ENCODE measurements around the gene NUDC. TPM values are rescaled to one million over a fixed set of nuclear protein-coding genes. Genes with fewer than 3 reads are reported as not detected.

The NUDC gene
- polyA plus RNA-seq, 1 experiment, result 54.1 TPM

DNA sequence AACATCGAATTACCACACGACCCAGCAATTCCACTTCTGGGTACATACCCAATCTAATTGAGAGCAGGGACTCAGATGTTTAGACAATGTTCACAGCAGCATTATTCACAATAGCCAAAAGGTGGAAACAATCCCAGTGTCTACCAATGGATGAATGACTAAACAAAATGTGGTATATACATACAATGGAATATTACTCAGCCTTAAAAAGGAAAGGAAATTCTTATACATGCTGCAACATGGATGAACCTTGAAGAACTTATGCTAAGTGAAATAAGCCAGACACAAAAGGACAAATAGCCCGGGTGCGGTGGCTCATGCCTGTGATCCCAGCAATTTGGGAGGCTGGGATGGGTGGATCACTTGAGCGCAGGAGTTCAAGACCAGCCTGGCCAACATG is 31.8 kb downstream of the NUDC start:
- ChIA-PET POLR2A (no interaction called here), CTCF (no interaction called here)
- Histone ChIP-seq H3K4me3 (ENCODE audit: low read depth, low read length) (no peak overlapping the region), H3K9me3 (ENCODE audit: control insufficient read depth, insufficient read depth, low read length) (peaks cover 10% of the 10 kb centered on the region), H3K27me3 (ENCODE audit: control insufficient read depth, insufficient read depth, low read length) (peaks cover 2% of the 10 kb centered on the region), H3K27ac (ENCODE audit: low read depth, low read length) (no peak overlapping the region)
- DNase-seq (ENCODE audit: low read depth, low spot score), result no peak
- TF ChIP-seq, protein P1, sequence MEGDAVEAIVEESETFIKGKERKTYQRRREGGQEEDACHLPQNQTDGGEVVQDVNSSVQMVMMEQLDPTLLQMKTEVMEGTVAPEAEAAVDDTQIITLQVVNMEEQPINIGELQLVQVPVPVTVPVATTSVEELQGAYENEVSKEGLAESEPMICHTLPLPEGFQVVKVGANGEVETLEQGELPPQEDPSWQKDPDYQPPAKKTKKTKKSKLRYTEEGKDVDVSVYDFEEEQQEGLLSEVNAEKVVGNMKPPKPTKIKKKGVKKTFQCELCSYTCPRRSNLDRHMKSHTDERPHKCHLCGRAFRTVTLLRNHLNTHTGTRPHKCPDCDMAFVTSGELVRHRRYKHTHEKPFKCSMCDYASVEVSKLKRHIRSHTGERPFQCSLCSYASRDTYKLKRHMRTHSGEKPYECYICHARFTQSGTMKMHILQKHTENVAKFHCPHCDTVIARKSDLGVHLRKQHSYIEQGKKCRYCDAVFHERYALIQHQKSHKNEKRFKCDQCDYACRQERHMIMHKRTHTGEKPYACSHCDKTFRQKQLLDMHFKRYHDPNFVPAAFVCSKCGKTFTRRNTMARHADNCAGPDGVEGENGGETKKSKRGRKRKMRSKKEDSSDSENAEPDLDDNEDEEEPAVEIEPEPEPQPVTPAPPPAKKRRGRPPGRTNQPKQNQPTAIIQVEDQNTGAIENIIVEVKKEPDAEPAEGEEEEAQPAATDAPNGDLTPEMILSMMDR (IDR thresholded peaks at IDR 0.05; ENCODE audit: low read depth, low read length), result no peak

- POLR2A ChIA-PET, result no interaction called here
- Histone ChIP-seq H3K4me3 (ENCODE audit: low read depth, low read length) (no peak overlapping the region), H3K27ac (ENCODE audit: low read depth, low read length) (no peak overlapping the region), H3K9me3 (ENCODE audit: control insufficient read depth, insufficient read depth, low read length) (peaks cover 10% of the 10 kb centered on the region), H3K27me3 (ENCODE audit: control insufficient read depth, insufficient read depth, low read length) (peaks cover 13% of the 10 kb centered on the region)
- TF ChIP-seq, protein P1 (IDR thresholded peaks at IDR 0.05; ENCODE audit: low read depth, low read length), result no peak
- no peak for DNase-seq (ENCODE audit: low read depth, low spot score)
- CTCF ChIA-PET, result no interaction called here
These were observed 34.8 kb downstream of the NUDC start for GRCh38 chr1:26956321-26956720.

DNA sequence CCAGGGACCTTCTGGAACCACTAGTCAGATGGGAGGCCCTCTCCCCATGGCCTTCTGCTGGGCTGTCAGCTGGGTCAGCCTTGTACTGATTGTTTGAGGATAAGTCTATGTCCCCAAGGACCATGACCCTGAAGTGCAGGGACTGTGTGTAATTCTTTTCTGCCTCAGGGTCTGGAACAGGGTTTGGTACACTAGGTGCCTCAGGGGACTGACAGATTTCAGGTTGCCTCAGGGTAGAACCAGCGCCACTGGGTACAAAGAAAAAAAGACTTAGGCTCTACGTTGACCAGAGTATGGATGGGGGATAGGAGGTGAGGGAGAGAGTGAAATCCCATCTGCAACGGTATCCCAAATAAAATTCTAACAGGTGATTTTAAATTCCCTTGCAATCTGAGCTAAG is 35.8 kb downstream of the NUDC start:
- Histone ChIP-seq H3K27me3 (ENCODE audit: control insufficient read depth, insufficient read depth, low read length) (peaks cover 13% of the 10 kb centered on the region), H3K4me3 (ENCODE audit: low read depth, low read length) (no peak overlapping the region), H3K27ac (ENCODE audit: low read depth, low read length) (no peak overlapping the region), H3K9me3 (ENCODE audit: control insufficient read depth, insufficient read depth, low read length) (peaks cover 5% of the 10 kb centered on the region)
- CTCF ChIA-PET, result no interaction called here
- DNase-seq (ENCODE audit: low read depth, low spot score), result no peak
- POLR2A ChIA-PET, result no interaction called here
- TF ChIP-seq, protein P1 (IDR thresholded peaks at IDR 0.05; ENCODE audit: low read depth, low read length), result no peak

- CTCF ChIA-PET, result interaction anchor here (0.5 kb wide), 1 partner anchor 73 kb away, joined by 3 read pairs; no protein-coding TSS in a partner anchor
These were observed 37.7 kb downstream of the NUDC start for GRCh38 chr1:26959270-26959669.

More at GRCh38 chr1:26959270-26959669, 37.7 kb downstream of the NUDC start:
- Histone ChIP-seq H3K27ac (ENCODE audit: low read depth, low read length) (no peak overlapping the region), H3K27me3 (ENCODE audit: control insufficient read depth, insufficient read depth, low read length) (peaks cover 13% of the 10 kb centered on the region), H3K9me3 (ENCODE audit: control insufficient read depth, insufficient read depth, low read length) (peaks cover 5% of the 10 kb centered on the region), H3K4me3 (ENCODE audit: low read depth, low read length) (no peak overlapping the region)
- POLR2A ChIA-PET, result no interaction called here
- TF ChIP-seq, protein P1 (IDR thresholded peaks at IDR 0.05; ENCODE audit: low read depth, low read length), result no peak
- no peak for DNase-seq (ENCODE audit: low read depth, low spot score)

Measured in AG04450 (cell line).